HG02884 (cell line): ENCODE data around the gene DNAJC18.
"Not testable (repeated sequence)": the region's sequence is repeated elsewhere in the genome, so short reads cannot be mapped to it uniquely, and the experiment has no call there.

Experiments used
- ATAC-seq: cut with Tn5 transposase; IDR thresholded peaks from one replicate; pipeline ENCODE4 v1.9.1; 2021; ENCODE audit warnings: mild to moderate bottlenecking, moderate library complexity; ENCODE audit not compliant: unreplicated experiment

The DNAJC18 gene

GRCh38 chr5:139431706-139432105 is 7.6 kb downstream of the DNAJC18 start:
- no peak for ATAC-seq

DNA sequence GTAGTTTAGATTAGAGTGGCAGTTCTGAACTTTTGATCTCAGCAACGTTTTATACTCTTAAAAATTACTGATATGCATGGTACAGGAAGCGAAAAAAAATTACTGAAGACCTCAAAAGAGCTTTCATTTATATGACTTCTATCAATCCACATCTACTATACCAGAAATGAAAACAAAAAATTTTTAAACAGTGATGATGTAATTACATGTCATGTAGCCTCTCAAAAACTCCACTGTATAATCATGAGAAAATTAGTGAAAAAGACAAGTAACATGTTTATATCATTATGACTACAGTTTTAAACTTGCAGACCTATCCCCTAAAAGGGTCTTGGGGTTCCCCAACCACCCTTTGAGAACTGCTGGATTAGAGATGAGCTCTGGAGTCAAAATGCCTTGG is 9.3 kb downstream of the DNAJC18 start:
- ATAC-seq: no peak

- ATAC-seq: no peak
These were observed 13.0 kb downstream of the DNAJC18 start for GRCh38 chr5:139426203-139426885.

DNA sequence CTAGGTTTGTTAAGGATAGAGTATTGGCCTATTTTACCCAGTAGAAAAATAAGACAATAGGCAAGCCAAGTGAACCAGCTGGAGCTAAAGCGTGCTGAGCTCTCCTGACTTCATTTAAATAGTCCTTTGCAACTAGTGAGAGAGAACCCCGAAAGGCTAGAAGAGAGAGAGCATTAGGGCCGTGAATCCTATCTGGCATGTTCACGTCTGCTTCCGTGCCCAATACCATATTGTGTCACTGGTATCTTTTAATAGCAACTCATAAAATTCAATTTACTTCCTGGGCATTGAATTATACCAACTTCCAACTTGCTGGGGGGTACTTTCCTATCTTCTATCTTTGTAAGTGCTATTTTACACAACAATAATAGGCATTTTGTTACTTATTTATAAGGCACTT is 13.8 kb downstream of the DNAJC18 start:
- ATAC-seq: no peak

DNA sequence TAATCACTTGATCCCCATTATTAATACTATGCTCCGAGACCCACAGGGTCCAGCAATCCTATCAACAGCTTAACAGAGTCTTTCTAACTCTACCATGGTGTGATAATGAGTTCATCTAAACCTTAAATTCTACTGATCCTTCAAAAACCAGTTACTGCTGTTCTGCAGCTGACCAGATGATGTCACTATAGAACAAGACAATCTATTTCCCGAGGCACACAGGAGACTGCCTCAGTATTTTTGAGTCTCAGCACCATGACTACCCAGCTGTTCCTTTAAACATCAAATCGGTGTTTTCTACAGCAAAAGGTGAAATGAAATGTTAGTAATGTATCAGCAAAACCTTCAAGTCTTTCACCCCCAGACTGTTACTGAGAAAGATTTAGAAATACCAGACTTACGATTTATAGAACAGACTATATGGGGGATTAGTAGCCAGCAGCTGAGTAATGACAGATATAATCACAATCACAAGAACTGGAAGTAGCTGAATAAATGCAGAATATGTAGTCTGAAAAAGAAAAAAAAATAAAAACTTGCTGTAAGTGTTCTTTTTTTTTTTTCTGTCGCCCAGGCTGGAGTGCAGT is 16.9 kb downstream of the DNAJC18 start:
- ATAC-seq: no peak

- no peak for ATAC-seq
These were observed 19.8 kb downstream of the DNAJC18 start for GRCh38 chr5:139419226-139420192.

- no peak for ATAC-seq
These were observed 20.5 kb downstream of the DNAJC18 start for GRCh38 chr5:139418793-139419192.

- ATAC-seq: no peak
These were observed 22.1 kb downstream of the DNAJC18 start for GRCh38 chr5:139417214-139417613.

DNA sequence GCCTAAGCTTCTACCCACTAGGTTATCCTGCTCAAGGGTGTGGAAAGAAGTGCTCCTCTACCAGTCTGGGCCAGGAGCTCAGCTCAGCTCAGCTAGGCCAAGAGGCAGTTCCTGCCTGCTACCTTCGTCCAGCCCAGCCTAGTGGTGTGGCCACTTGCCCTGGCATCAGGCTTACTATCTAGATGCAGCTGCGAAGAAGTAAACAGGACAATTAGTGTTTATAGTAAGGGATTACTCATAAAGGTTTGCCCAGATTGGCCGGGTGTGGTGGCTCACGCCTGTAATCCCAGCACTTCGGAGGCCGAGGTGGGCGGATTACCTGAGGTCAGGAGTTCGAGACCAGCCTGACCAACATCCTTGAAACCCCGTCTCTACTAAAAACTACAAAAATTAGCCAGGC is 22.7 kb downstream of the DNAJC18 start:
- ATAC-seq: no peak

DNA sequence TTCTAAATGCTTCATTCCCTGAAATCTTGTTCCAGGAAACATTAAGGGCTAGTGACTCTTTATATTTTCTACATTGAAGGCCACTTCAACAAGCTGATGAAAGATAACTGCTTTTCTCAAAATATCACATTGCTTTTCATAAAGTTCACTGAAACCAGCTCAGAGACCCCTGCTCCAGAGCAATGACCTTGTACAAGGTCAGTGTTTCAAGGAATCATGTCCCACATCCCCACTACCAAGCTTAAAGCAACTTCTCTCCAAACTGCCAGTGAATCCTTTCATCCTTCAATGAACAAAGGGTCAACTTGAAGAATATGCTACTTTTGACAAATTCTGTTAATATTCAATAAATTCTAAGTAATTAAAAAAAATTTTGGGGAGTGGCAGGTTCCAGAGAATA is 23.5 kb downstream of the DNAJC18 start:
- ATAC-seq: no peak

- ATAC-seq: no peak
These were observed 24.0 kb downstream of the DNAJC18 start for GRCh38 chr5:139415221-139415861.

DNA sequence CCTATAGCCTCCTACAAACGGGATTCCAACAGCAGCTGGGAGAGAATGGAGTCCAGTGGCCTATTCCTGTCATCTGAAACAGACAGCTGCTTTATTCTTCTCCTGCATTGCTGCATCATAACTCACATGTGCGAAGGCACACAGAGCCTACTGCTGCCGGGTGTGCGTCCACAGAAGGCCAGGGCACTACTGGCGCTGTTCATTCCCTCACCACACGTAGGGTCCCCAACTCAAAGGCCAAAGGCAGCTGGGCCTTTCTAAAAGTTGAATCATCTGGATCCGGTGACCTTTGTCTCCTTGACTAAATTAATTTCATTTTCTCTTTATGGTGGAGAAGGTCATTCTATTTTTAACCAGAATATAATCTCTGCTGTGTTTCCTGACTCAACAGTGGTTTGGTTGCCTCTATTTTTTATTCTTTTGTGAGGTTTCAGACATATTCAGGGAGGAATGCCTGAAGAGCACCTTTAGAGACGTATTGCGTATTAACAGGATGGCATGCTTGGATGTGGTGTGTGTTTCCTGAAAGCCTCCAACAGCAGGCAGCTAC is 24.7 kb downstream of the DNAJC18 start:
- ATAC-seq: no peak

DNA sequence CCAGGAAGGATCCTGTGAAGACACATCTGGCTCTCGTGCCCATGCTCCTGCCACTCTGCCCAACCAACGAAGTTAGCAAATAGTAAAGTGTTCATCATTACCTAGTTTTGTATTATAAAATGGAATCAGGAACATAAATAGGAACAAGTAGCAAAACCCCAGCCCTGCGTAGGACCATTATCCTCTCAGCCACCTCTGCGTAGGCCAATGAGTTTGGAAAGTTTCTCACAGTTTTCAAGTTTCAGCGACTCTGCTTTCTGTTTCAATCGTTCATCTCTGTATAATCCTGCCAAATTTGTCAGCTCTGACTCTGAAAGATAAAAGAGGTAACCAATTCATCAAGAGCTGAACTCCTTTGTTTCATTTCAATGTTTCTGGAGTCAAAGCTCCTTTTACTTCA is 25.4 kb downstream of the DNAJC18 start:
- ATAC-seq: no peak

DNA sequence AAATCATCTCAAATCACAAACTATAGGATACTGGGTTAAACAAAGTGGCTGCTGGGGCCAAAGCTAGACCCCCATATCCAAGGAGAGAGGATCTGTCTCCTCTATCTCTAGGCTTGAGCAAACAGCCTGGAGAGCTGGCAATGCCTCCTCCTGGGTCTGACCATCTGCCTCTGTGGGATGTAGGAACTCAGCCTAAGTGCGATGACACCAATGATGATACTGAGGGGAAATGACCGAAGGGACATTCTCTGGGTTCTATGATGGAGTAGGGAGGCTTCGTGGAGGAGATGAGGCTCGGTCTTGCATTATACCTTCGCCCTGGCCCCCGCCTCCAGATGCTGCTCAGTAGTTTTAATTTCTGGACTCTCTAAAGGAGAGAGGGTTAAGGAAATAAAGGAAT is 26.2 kb downstream of the DNAJC18 start:
- ATAC-seq: no peak

- no peak for ATAC-seq
These were observed 28.1 kb downstream of the DNAJC18 start for GRCh38 chr5:139410993-139411828.

GRCh38 chr5:139410121-139410992 is 29.0 kb downstream of the DNAJC18 start:
- no peak for ATAC-seq

GRCh38 chr5:139409116-139409515 is 30.2 kb downstream of the DNAJC18 start:
- ATAC-seq: not testable (repeated sequence)

- ATAC-seq: no peak
These were observed 31.1 kb downstream of the DNAJC18 start for GRCh38 chr5:139408191-139408590.

DNA sequence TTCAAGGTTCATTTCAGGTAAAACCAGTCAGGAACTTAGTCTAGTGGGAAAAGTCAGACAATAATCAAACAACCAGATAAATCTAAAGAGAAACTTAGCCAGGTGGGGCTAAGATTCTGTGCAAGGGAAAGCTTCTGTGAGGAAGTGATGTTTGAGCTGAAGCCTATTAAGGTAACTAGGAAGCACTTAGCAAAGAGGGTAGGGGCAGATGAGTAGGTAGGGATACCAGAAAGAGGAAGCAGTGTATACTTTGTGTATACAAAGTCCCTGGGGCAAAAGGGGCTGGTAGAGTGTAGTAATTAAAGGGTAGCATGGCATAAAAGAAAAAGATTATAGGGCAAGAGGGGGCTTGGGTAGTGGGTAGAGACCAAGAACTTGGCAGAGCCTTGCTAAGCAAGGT is 31.8 kb downstream of the DNAJC18 start:
- no peak for ATAC-seq
